ENCODE measurements around the gene CAB39. TPM values are rescaled to one million over a fixed set of nuclear protein-coding genes. Genes with fewer than 3 reads are reported as not detected.

CAB39 gene
- total RNA-seq, 4 donors from 2014 or later: 47.6 to 80.3 (median 71.8) TPM

- no peaks in the 10 kb centered on the region for H3K36me3 ChIP-seq
- H3K27ac ChIP-seq: peak overlapping the region in 2 of 4 donors; percentile 4 to 66
- no peak for DNase-seq
- intact Hi-C loops (cut with DNase I): no loop called here
- no peaks in the 10 kb centered on the region for H3K9me3 ChIP-seq
- no peak overlapping the region for H3K4me3 ChIP-seq
- no peaks in the 10 kb centered on the region for H3K27me3 ChIP-seq
- peaks cover 13 to 53% (median 18%) of the 10 kb centered on the region in 3 donors for H3K4me1 ChIP-seq
- 43 to 44% methylated on average over 4 to 7 of the region's 9 CpGs for WGBS, 2 donors
- TF ChIP-seq POLR2A (IDR thresholded peaks at IDR 0.05) (no peak), CTCF (IDR thresholded peaks at IDR 0.05) (no peak)
Measured at GRCh38 chr2:230666885-230667712, 45.5 kb upstream of the CAB39 start.

GRCh38 chr2:230668184-230668938 lies 44.3 kb upstream of the CAB39 start:
- Histone ChIP-seq H3K27me3 (no peaks in the 10 kb centered on the region), H3K4me3 (no peak overlapping the region), H3K9me3 (no peaks in the 10 kb centered on the region), H3K36me3 (no peaks in the 10 kb centered on the region), H3K4me1 (peaks cover 13 to 53% (median 18%) of the 10 kb centered on the region in 3 donors), H3K27ac (peak overlapping the region in 2 of 4 donors; percentile 11 to 66)
- no peak for DNase-seq
- TF ChIP-seq POLR2A (IDR thresholded peaks at IDR 0.05) (no peak), CTCF (IDR thresholded peaks at IDR 0.05) (no peak)
- WGBS, 2 donors: 55 to 68% methylated on average over 6 to 11 of the region's 12 CpGs
- intact Hi-C loops (cut with DNase I): no loop called here

- H3K27me3 ChIP-seq: no peaks in the 10 kb centered on the region
- H3K4me1 ChIP-seq: peaks cover 13 to 47% (median 18%) of the 10 kb centered on the region in 3 donors
- intact Hi-C loops (cut with DNase I): no loop called here
- no peak for DNase-seq
- H3K36me3 ChIP-seq: no peaks in the 10 kb centered on the region
- WGBS, 2 donors: 56 to 92% methylated on average over 1 to 2 of the region's 2 CpGs
- H3K9me3 ChIP-seq: no peaks in the 10 kb centered on the region
- peak overlapping the region in 2 of 4 donors; percentile 11 to 66 for H3K27ac ChIP-seq
- no peak overlapping the region for H3K4me3 ChIP-seq
- TF ChIP-seq CTCF (IDR thresholded peaks at IDR 0.05) (no peak), POLR2A (IDR thresholded peaks at IDR 0.05) (no peak)
Measured at GRCh38 chr2:230668939-230669303, 43.7 kb upstream of the CAB39 start.

GRCh38 chr2:230669386-230669950 lies 43.2 kb upstream of the CAB39 start:
- no peak for DNase-seq
- Histone ChIP-seq H3K4me3 (no peak overlapping the region), H3K36me3 (no peaks in the 10 kb centered on the region), H3K27me3 (no peaks in the 10 kb centered on the region), H3K4me1 (peaks cover 13 to 42% (median 18%) of the 10 kb centered on the region in 3 donors), H3K9me3 (no peaks in the 10 kb centered on the region), H3K27ac (peak overlapping the region in 1 of 4 donors; percentile 66)
- 88 to 93% methylated on average over 3 to 5 of the region's 8 CpGs for WGBS, 2 donors
- no peak for TF ChIP-seq CTCF (IDR thresholded peaks at IDR 0.05)
- no peak for TF ChIP-seq POLR2A (IDR thresholded peaks at IDR 0.05)
- intact Hi-C loops (cut with DNase I): no loop called here

GRCh38 chr2:230671117-230671516 lies 41.5 kb upstream of the CAB39 start:
- WGBS, 2 donors: 8 to 21% methylated on average over 4 of the region's 4 CpGs
- H3K27ac ChIP-seq: no peak overlapping the region
- intact Hi-C loops (cut with DNase I): no loop called here

More at GRCh38 chr2:230671117-230671516, 41.5 kb upstream of the CAB39 start:
- Histone ChIP-seq H3K36me3 (no peaks in the 10 kb centered on the region), H3K27me3 (no peaks in the 10 kb centered on the region), H3K4me1 (peaks cover 12 to 32% (median 18%) of the 10 kb centered on the region in 3 donors), H3K9me3 (no peaks in the 10 kb centered on the region), H3K4me3 (no peak overlapping the region)
- no peak for DNase-seq
- TF ChIP-seq CTCF (IDR thresholded peaks at IDR 0.05) (no peak), POLR2A (IDR thresholded peaks at IDR 0.05) (no peak)
